H1 (cell line): Measurements from ENCODE around the gene ZNF83. TPM values are rescaled to one million over a fixed set of nuclear protein-coding genes. Genes with fewer than 3 reads are reported as not detected.

Experiments
- CTCF ChIP-seq, 3 experiments: IDR thresholded peaks; 1 replicate in 2 of 3; 2 replicates in 1 of 3; pipeline versions ENCODE4 v1.5.1 to v1.6.1; 2011; ENCODE audit warnings: low read length in 3 of 3, mild to moderate bottlenecking in 3 of 3, inconsistent platforms in 2 of 3, low read depth in 1 of 3, moderate library complexity in 1 of 3; ENCODE audit not compliant: insufficient read depth in 1 of 3; ENCODE audit errors: control extremely low read depth in 1 of 3
- RAD21 ChIP-seq, 2 experiments: IDR thresholded peaks in 1 of 2; conservative IDR thresholded peaks in 1 of 2; 2 replicates each; pipeline ENCODE4 v1.6.1; 2011; ENCODE audit warnings: low read depth in 2 of 2, low read length in 2 of 2, improper control_type of control experiment in 1 of 2, inconsistent platforms in 1 of 2, mild to moderate bottlenecking in 1 of 2, moderate library complexity in 1 of 2
- polyA plus RNA-seq, 7 experiments: library from polyadenylated mRNA; depleted of rRNA in 3 of 7; stranded (reverse) in 5 of 7; unstranded in 2 of 7; fragments of >200 nt in 5 of 7; fragments of 200-250 nt in 2 of 7; gene quantifications; 1 replicate in 5 of 7; 2 replicates in 1 of 7; 4 replicates in 1 of 7; pipeline versions ENCODE4 v1.2.1 to v1.2.3, GENCODE V29; 2011 to 2013; ENCODE audit warnings: missing spikeins in 2 of 7, mixed read lengths in 2 of 7
- total RNA-seq: library from RNA; stranded (reverse); fragmentation: NEBNext Ultra II Directional; extraction: Animal tissue kit (Norgen Biotek cat#: 25700); gene quantifications from 2 replicates; pipeline ENCODE4 v1.2.1, GENCODE V29; 2021
- TF ChIP-seq, protein P1 (sequence below): fragments of 300-600 bp; sonication (generic); IDR thresholded peaks from 2 replicates; pipeline ENCODE4 v1.7.1; 2012; ENCODE audit warnings: low read length, moderate library complexity, mild to moderate bottlenecking, inconsistent platforms; ENCODE audit not compliant: insufficient replicate concordance

The ZNF83 gene
- total and polyA plus RNA-seq, 2 of the 8 experiments (the other 6 are each of a cell fraction or from before 2014, with no cell fraction given), result 13.2 to 19.4 TPM

DNA sequence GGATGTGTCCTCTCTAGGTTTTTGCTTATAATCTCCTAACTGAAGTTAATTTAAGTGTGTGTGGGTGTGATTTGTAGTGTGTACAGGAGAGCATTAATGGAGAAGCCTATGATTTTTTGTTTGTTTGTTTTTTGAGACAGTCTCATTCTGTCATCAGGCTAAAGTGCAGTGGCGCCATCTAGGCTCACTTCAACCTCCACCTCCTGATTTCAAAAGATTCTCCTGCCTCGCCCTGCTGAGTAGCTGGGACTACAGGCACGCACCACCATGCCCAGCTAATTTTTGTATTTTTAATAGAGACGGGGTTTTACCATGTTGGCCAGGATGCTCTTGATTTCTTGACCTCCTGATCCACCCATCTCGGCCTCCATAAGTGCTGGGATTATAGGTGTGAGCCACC is 47.4 kb downstream of the ZNF83 start (continued):
- TF ChIP-seq, protein P1, sequence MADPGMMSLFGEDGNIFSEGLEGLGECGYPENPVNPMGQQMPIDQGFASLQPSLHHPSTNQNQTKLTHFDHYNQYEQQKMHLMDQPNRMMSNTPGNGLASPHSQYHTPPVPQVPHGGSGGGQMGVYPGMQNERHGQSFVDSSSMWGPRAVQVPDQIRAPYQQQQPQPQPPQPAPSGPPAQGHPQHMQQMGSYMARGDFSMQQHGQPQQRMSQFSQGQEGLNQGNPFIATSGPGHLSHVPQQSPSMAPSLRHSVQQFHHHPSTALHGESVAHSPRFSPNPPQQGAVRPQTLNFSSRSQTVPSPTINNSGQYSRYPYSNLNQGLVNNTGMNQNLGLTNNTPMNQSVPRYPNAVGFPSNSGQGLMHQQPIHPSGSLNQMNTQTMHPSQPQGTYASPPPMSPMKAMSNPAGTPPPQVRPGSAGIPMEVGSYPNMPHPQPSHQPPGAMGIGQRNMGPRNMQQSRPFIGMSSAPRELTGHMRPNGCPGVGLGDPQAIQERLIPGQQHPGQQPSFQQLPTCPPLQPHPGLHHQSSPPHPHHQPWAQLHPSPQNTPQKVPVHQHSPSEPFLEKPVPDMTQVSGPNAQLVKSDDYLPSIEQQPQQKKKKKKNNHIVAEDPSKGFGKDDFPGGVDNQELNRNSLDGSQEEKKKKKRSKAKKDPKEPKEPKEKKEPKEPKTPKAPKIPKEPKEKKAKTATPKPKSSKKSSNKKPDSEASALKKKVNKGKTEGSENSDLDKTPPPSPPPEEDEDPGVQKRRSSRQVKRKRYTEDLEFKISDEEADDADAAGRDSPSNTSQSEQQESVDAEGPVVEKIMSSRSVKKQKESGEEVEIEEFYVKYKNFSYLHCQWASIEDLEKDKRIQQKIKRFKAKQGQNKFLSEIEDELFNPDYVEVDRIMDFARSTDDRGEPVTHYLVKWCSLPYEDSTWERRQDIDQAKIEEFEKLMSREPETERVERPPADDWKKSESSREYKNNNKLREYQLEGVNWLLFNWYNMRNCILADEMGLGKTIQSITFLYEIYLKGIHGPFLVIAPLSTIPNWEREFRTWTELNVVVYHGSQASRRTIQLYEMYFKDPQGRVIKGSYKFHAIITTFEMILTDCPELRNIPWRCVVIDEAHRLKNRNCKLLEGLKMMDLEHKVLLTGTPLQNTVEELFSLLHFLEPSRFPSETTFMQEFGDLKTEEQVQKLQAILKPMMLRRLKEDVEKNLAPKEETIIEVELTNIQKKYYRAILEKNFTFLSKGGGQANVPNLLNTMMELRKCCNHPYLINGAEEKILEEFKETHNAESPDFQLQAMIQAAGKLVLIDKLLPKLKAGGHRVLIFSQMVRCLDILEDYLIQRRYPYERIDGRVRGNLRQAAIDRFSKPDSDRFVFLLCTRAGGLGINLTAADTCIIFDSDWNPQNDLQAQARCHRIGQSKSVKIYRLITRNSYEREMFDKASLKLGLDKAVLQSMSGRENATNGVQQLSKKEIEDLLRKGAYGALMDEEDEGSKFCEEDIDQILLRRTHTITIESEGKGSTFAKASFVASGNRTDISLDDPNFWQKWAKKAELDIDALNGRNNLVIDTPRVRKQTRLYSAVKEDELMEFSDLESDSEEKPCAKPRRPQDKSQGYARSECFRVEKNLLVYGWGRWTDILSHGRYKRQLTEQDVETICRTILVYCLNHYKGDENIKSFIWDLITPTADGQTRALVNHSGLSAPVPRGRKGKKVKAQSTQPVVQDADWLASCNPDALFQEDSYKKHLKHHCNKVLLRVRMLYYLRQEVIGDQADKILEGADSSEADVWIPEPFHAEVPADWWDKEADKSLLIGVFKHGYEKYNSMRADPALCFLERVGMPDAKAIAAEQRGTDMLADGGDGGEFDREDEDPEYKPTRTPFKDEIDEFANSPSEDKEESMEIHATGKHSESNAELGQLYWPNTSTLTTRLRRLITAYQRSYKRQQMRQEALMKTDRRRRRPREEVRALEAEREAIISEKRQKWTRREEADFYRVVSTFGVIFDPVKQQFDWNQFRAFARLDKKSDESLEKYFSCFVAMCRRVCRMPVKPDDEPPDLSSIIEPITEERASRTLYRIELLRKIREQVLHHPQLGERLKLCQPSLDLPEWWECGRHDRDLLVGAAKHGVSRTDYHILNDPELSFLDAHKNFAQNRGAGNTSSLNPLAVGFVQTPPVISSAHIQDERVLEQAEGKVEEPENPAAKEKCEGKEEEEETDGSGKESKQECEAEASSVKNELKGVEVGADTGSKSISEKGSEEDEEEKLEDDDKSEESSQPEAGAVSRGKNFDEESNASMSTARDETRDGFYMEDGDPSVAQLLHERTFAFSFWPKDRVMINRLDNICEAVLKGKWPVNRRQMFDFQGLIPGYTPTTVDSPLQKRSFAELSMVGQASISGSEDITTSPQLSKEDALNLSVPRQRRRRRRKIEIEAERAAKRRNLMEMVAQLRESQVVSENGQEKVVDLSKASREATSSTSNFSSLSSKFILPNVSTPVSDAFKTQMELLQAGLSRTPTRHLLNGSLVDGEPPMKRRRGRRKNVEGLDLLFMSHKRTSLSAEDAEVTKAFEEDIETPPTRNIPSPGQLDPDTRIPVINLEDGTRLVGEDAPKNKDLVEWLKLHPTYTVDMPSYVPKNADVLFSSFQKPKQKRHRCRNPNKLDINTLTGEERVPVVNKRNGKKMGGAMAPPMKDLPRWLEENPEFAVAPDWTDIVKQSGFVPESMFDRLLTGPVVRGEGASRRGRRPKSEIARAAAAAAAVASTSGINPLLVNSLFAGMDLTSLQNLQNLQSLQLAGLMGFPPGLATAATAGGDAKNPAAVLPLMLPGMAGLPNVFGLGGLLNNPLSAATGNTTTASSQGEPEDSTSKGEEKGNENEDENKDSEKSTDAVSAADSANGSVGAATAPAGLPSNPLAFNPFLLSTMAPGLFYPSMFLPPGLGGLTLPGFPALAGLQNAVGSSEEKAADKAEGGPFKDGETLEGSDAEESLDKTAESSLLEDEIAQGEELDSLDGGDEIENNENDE, result no peak
- peak; percentile 61 to 63 for TF ChIP-seq RAD21 (IDR thresholded peaks at IDR 0.05 in 1 of 2, conservative IDR thresholded peaks at IDR 0.05 in 1 of 2; ENCODE audit: low read depth in 2 of 2, low read length in 2 of 2)
- peak; percentile 35 to 48 (median 42) for TF ChIP-seq CTCF (IDR thresholded peaks at IDR 0.05; ENCODE audit: control extremely low read depth in 1 of 3, insufficient read depth in 1 of 3, low read depth in 1 of 3, low read length in 3 of 3)
